GM12864 (cell line): ENCODE measurements around the gene MAVS.
"Not testable (repeated sequence)": the region's sequence is repeated elsewhere in the genome, so short reads cannot be mapped to it uniquely, and the experiment has no call there.

ENCODE experiments used
- DNase-seq: peaks from one replicate; pipeline ENCODE4 v3.0.0-alpha.2; 2011; ENCODE audit warnings: low read depth
- H3K4me3 ChIP-seq: 2 replicates; pipeline ENCODE4 v1.5.1; 2011; ENCODE audit warnings: mild to moderate bottlenecking, low read depth, low read length, control low read depth
- TF ChIP-seq, protein P1 (sequence below): IDR thresholded peaks from 2 replicates; pipeline ENCODE4 v1.5.1; 2011; ENCODE audit warnings: low read depth, mild to moderate bottlenecking, moderate library complexity, low read length, control low read depth, inconsistent platforms; ENCODE audit errors: missing control alignments

Gene MAVS

DNA sequence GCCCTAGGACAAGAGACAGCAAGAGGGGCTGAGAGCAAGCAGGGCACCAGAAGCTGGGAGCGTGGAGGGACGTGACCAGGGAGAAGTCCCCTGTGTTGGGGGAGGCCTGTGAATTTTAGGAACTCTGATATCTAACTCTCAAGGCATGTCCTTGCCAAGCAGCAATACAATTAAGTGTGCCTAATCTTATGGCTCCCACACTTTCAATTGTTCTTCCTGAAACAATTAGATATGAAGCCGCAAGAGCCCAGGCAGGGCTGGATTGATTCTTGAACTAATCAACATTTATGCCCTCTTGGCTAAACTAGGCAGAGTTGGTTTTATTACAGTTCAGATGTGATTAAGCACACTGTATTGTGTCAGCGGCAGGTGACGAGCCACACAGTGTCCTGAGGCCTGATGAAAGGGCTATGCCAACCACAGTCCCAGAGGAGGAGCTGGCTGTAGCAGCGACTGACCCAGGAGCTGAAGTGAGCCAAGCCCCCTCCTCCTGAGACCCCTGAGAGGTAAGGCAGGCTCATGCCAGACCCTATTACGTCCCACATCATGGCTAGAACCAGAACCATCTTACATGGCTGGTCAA, 4.2 kb upstream of the MAVS start:
- DNase-seq = no peak
- TF ChIP-seq, protein P1, sequence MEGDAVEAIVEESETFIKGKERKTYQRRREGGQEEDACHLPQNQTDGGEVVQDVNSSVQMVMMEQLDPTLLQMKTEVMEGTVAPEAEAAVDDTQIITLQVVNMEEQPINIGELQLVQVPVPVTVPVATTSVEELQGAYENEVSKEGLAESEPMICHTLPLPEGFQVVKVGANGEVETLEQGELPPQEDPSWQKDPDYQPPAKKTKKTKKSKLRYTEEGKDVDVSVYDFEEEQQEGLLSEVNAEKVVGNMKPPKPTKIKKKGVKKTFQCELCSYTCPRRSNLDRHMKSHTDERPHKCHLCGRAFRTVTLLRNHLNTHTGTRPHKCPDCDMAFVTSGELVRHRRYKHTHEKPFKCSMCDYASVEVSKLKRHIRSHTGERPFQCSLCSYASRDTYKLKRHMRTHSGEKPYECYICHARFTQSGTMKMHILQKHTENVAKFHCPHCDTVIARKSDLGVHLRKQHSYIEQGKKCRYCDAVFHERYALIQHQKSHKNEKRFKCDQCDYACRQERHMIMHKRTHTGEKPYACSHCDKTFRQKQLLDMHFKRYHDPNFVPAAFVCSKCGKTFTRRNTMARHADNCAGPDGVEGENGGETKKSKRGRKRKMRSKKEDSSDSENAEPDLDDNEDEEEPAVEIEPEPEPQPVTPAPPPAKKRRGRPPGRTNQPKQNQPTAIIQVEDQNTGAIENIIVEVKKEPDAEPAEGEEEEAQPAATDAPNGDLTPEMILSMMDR = no peak
- no peak overlapping the region for H3K4me3 ChIP-seq

DNA sequence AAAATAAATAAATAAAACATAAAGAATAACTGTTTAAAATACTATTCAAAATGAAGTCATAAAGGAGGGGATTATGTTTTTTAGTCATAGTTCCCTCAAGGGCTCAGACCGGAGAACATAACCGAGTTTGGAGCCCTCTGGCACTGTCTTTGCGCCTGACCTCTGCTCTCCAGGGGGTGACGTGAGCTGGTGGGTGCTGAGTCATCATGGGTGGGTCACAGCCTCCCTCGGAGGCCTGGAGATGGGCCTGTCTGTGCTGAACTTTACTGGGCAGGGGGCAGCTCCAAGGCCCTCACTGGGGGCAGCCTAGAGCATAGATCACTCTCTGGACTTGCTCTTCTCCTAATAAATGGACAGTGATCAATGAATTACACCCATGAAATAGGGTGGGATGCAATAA, 3.1 kb upstream of the MAVS start:
- no peak for DNase-seq
- TF ChIP-seq, protein P1 = no peak
- H3K4me3 ChIP-seq = no peak overlapping the region

DNA sequence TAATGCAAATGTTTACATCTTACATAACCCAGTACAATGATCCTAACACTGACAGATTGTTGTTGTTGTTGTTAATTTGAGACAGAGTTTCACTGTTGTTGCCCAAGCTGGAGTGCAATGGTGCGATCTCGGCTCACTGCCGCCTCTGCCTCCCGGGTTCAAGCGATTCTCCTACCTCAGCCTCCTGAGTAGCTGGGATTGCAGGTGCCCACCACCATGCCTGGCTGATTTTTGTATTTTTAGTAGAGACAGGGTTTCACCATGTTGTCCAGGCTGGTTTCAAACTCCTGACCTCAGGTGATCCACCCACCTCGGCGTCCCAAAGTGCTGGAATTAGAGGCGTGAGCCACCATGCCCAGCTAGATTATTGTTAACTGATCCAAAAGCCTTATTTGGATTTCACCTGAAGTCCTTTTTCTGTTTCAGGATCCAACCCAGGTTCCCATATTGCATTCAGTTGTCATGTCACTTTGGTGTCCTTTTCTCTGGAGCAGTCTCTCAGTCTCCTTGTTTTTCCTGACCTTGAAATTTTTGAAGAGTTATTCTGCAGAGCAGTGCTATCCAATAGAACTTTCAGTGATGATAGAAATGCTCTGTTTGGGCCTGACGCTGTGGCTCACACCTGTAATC, 2.5 kb upstream of the MAVS start:
- not testable (repeated sequence) for DNase-seq, H3K4me3 ChIP-seq

DNA sequence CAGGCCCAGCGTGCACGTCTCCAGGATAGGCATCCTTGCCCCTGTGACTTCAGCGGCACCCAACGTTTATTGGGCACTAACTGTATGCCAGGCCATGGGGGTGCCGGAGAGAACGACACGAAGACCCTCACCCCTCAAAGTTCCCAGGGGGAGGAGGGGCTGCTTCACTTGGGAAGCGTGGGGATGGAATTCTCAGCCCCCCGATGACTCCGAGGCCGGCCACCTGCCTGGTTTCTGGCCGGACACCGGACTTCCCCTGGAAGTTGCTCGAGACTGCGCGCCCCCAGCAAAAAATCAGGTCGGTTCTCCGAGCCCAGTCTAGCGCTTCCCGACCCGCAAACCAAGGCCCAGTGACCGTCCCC, 275 bp upstream of the MAVS start:
- TF ChIP-seq, protein P1 = no peak
- H3K4me3 ChIP-seq = peak overlapping the region; percentile 89
- no peak for DNase-seq

DNA sequence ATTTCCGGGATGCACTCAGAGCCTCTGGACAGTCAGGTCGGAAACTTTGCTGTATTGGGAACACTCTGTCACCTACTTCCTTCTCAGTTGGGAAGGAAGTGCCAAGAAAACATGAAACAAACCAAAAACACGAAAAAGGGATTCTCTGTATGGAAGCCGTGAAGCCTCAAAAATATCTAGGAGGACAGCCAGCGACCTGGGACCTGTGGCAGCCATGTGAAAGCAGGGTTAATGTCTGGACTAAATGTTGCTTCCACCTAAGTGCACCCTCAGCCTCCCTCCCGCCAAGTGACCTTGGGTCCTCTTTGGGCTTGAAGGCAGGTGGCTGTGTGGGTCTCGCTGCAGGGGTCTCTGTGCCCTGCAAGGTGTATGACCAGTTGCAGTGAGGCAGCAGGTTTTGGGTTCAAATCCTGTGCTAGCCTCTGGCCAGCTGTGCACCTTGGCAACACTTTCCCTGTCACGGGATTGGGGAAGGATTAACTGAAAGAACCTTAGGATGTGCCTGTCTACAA, 851 bp downstream of the MAVS start:
- TF ChIP-seq, protein P1 = no peak
- no peak for DNase-seq
- peak overlapping the region; percentile 89 for H3K4me3 ChIP-seq

DNA sequence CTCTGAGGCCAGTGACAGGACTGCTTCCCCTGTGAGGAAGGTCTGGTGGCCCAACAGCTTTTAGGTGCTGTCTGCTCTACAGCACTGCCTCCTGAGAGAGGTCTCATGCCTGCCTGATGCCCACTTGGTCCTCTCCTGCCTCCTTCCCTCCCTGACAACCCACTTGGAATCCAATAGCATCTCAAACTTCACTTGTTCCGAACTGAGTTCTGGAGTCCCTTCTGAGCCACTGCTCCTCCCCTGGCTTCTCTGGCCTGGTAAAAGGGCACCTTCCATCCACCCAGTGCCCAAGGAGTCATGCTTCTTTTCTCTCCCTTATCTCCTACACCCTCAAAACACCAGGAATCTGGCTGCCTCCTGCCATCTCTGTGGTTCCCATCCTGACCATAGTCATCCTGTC, 1.9 kb downstream of the MAVS start:
- no peak overlapping the region for H3K4me3 ChIP-seq
- TF ChIP-seq, protein P1 = no peak
- DNase-seq = no peak

DNA sequence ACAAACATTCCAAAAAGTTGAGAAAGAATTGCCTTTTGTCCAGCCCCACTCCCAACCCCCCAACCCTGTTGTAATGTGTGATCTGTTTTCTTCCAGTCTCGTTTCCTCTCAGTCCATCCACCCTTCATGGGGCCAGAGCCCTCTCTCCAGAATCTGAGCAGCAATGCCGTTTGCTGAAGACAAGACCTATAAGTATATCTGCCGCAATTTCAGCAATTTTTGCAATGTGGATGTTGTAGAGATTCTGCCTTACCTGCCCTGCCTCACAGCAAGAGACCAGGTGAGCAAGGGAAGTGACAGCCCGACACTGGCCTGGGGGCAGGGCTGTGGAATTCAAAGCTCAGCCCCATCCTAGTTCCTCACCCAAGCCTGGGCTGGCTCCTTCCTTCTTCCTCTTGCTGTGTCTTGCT, 7.8 kb downstream of the MAVS start:
- DNase-seq = no peak
- TF ChIP-seq, protein P1 = no peak
- no peak overlapping the region for H3K4me3 ChIP-seq
